HepG2 (cell line): ENCODE data around the gene RPS27A. TPM values are rescaled to one million over a fixed set of nuclear protein-coding genes. Genes with fewer than 3 reads are reported as not detected.

Source experiments
- ATF2 ChIP-seq: sonication (generic); formaldehyde crosslinking; IDR thresholded peaks from 2 replicates; pipeline ENCODE4 v1.4.0; 2020; ENCODE audit warnings: missing genetic modification reagents
- CBX2 ChIP-seq, 2 experiments: fragments of 200-600 bp in 1 of 2; sonication (generic); formaldehyde crosslinking in 1 of 2; IDR thresholded peaks; 2 replicates each; pipeline versions ENCODE4 v1.7.0 to v1.8.1; 2018 to 2022; ENCODE audit warnings: low read depth in 2 of 2, low read length in 1 of 2, mild to moderate bottlenecking in 1 of 2, missing genetic modification reagents in 1 of 2
- FUBP1 ChIP-seq: sonication (generic); formaldehyde crosslinking; IDR thresholded peaks from 2 replicates; pipeline ENCODE4 v1.5.1; 2020; ENCODE audit warnings: missing genetic modification reagents, mild to moderate bottlenecking, borderline replicate concordance
- GLI4 ChIP-seq: sonication (generic); formaldehyde crosslinking; IDR thresholded peaks from 2 replicates; pipeline ENCODE4 v1.5.1; 2020; ENCODE audit warnings: missing genetic modification reagents, mild to moderate bottlenecking, moderate library complexity, borderline replicate concordance
- KMT2A ChIP-seq: sonication (generic); formaldehyde crosslinking; IDR thresholded peaks from 2 replicates; pipeline ENCODE4 v1.4.0; 2020; ENCODE audit warnings: missing genetic modification reagents
- LBX2 ChIP-seq: sonication (generic); formaldehyde crosslinking; IDR thresholded peaks from 2 replicates; pipeline ENCODE4 v1.5.0; 2020; ENCODE audit warnings: missing genetic modification reagents, mild to moderate bottlenecking, borderline replicate concordance
- LCORL ChIP-seq, 2 experiments: fragments of 450-650 bp in 1 of 2; sonication (generic) in 1 of 2; formaldehyde crosslinking in 1 of 2; IDR thresholded peaks; 2 replicates each; pipeline versions ENCODE4 v1.5.0 to v1.6.1; 2017 to 2020; ENCODE audit warnings: antibody characterized with exemption in 1 of 2, missing genetic modification reagents in 1 of 2
- MBD4 ChIP-seq: IDR thresholded peaks from 2 replicates; pipeline ENCODE4 v1.6.1; 2012; ENCODE audit warnings: low read length, inconsistent platforms, borderline replicate concordance
- NFE2L1 ChIP-seq: sonication (generic); formaldehyde crosslinking; IDR thresholded peaks from 2 replicates; pipeline ENCODE4 v1.4.0; 2020; ENCODE audit warnings: missing genetic modification reagents, mild to moderate bottlenecking, borderline replicate concordance
- PBX2 ChIP-seq: IDR thresholded peaks from 2 replicates; pipeline ENCODE4 v1.6.1; 2016; ENCODE audit warnings: control low read depth
- POGZ ChIP-seq: sonication (generic); formaldehyde crosslinking; IDR thresholded peaks from 2 replicates; pipeline ENCODE4 v1.4.0; 2020; ENCODE audit warnings: mild to moderate bottlenecking, missing genetic modification reagents
- RFX5 ChIP-seq: IDR thresholded peaks from 2 replicates; pipeline ENCODE4 v1.6.1; 2011; ENCODE audit warnings: low read depth, low read length, improper control_type of control experiment
- SNAPC5 ChIP-seq: sonication (generic); formaldehyde crosslinking; IDR thresholded peaks from 2 replicates; pipeline ENCODE4 v1.8.1; 2023; ENCODE audit warnings: mild to moderate bottlenecking, missing genetic modification reagents, borderline replicate concordance
- SOX13 ChIP-seq, 3 experiments: fragments of 450-650 bp in 1 of 3; sonication (generic) in 1 of 3; formaldehyde crosslinking in 1 of 3; IDR thresholded peaks in 2 of 3; conservative IDR thresholded peaks in 1 of 3; 2 replicates each; pipeline versions ENCODE4 v1.5.0 to v1.6.1; 2016 to 2020; ENCODE audit warnings: antibody characterized with exemption in 1 of 3, mild to moderate bottlenecking in 1 of 3, missing compliant biosample characterization in 1 of 3, missing genetic modification reagents in 1 of 3, moderate library complexity in 1 of 3
- ZBTB21 ChIP-seq: sonication (generic); formaldehyde crosslinking; IDR thresholded peaks from 2 replicates; pipeline ENCODE4 v1.4.0; 2020; ENCODE audit warnings: missing genetic modification reagents
- ZNF235 ChIP-seq: sonication (generic); formaldehyde crosslinking; IDR thresholded peaks from 2 replicates; pipeline ENCODE4 v1.8.1; 2023; ENCODE audit warnings: mild to moderate bottlenecking, missing genetic modification reagents, borderline replicate concordance
- ZNF30 ChIP-seq: sonication (generic); formaldehyde crosslinking; IDR thresholded peaks from 2 replicates; pipeline ENCODE4 v1.5.0; 2020; ENCODE audit warnings: mild to moderate bottlenecking, missing genetic modification reagents
- ZNF383 ChIP-seq: sonication (generic); formaldehyde crosslinking; IDR thresholded peaks from 2 replicates; pipeline ENCODE4 v1.4.0; 2020; ENCODE audit warnings: missing genetic modification reagents, mild to moderate bottlenecking, borderline replicate concordance
- ZNF784 ChIP-seq: sonication (generic); formaldehyde crosslinking; IDR thresholded peaks from 2 replicates; pipeline ENCODE4 v1.5.1; 2020; ENCODE audit warnings: missing genetic modification reagents, mild to moderate bottlenecking, borderline replicate concordance
- ZNF883 ChIP-seq: sonication (generic); formaldehyde crosslinking; IDR thresholded peaks from 2 replicates; pipeline ENCODE4 v1.5.1; 2020; ENCODE audit warnings: mild to moderate bottlenecking, missing genetic modification reagents; ENCODE audit errors: not compliant biosample characterization
- polyA plus RNA-seq, 8 experiments: library from polyadenylated mRNA; depleted of rRNA in 3 of 8; stranded (reverse) in 7 of 8; unstranded in 1 of 8; fragments of >200 nt; fragmentation: Illumina TruSeq in 4 of 8; extraction: Trizol in 4 of 8; gene quantifications; 2 replicates each; pipeline versions ENCODE4 v1.2.1 to v1.2.3, GENCODE V29; 2011 to 2016; ENCODE audit warnings: low read depth in 4 of 8, missing spikeins in 1 of 8, mixed read lengths in 1 of 8; ENCODE audit not compliant: insufficient read depth in 1 of 8
- total RNA-seq, 5 experiments: library from RNA; depleted of rRNA; stranded (reverse); fragments of >200 nt; fragmentation: Illumina TruSeq; extraction: Trizol; gene quantifications; 2 replicates each; pipeline ENCODE4 v1.2.3, GENCODE V29; 2016; ENCODE audit warnings: low read depth in 1 of 5

The RPS27A gene
- total and polyA plus RNA-seq, 2 of the 13 experiments (the other 11 are each of a cell fraction or from before 2014, with no cell fraction given): 2,779 to 3,269 TPM

GRCh38 chr2:55282110-55282917 is 49.8 kb downstream of the RPS27A start (continued):
- TF ChIP-seq RFX5 (no peak), LCORL (IDR thresholded peaks at IDR 0.05) (no peak), LCORL (CRISPR knock-in tag; IDR thresholded peaks at IDR 0.05) (peak; percentile 76; the same call in 1 of the 2 replicates), LBX2 (peak; percentile 96), ZNF784 (CRISPR knock-in tag) (peak; percentile 93), FUBP1 (peak; percentile 60; the same call in 1 of the 2 replicates), GLI4 (CRISPR knock-in tag) (peak; percentile 62; the same call in 1 of the 2 replicates), ZNF383 (CRISPR knock-in tag) (no peak; the same call in 1 of the 2 replicates), POGZ (CRISPR knock-in tag) (peak; percentile 93), KMT2A (CRISPR knock-in tag) (peak; percentile 99), MBD4 (no peak), ZNF883 (CRISPR knock-in tag) (peak; percentile 97), ZNF235 (CRISPR knock-in tag) (0 out of 2 replicates have a peak, but pooled peaks have one; percentile 87), ZNF30 (CRISPR knock-in tag) (peak; percentile 81), NFE2L1 (peak; percentile 52; the same call in 1 of the 2 replicates), SNAPC5 (no peak), ZBTB21 (CRISPR knock-in tag) (0 out of 2 replicates have a peak, but pooled peaks have one; percentile 23), ATF2 (no peak; the same call in 1 of the 2 replicates), CBX2 (IDR thresholded peaks at IDR 0.05; ENCODE audit: low read depth, low read length) (no peak), CBX2 (CRISPR knock-in tag; IDR thresholded peaks at IDR 0.05; ENCODE audit: low read depth) (no peak; the same call in 1 of the 2 replicates), SOX13 (IDR thresholded peaks at IDR 0.05) (no peak; the same call in 1 of the 2 replicates), SOX13 (CRISPR knock-in tag; conservative IDR thresholded peaks at IDR 0.05 in 1 of 2, IDR thresholded peaks at IDR 0.05 in 1 of 2) (peak in 1 of 2 experiments; percentile 41; a peak in 2 of 4 replicates), PBX2 (no peak)
